HCT116 (cell line): ENCODE data around the gene CNTD1. TPM values are rescaled to one million over a fixed set of nuclear protein-coding genes. Genes with fewer than 3 reads are reported as not detected.

Experiments
- ATAC-seq: fragments of 200-7000 bp; cut with Tn5 transposase; 2 replicates; pipeline ENCODE4 v1.9.1; 2020; ENCODE audit warnings: mild to moderate bottlenecking, moderate library complexity
- BruUV-seq: library from RNA; stranded (reverse); fragments of 400-500 nt; replicated peaks from 2 replicates; lab custom pipeline; 2021; lab: Mats Ljungman, UMichigan
- CTCF ChIA-PET: fragments of 300-600 bp; sonication (Branson Sonifier 250); formaldehyde crosslinking; loops from one replicate; lab custom pipeline; 2021; ENCODE audit warnings: antibody characterized with exemption; lab: Charles Lee
- POLR2A ChIA-PET: fragments of 300-600, 350-600 bp; sonication (Branson Sonifier 250); formaldehyde crosslinking; loops from one replicate; lab custom pipeline; 2021; ENCODE audit warnings: antibody characterized with exemption; lab: Charles Lee
- RAD21 ChIA-PET, 2 experiments: fragments of 300-600 bp; sonication (Branson Sonifier 250); formaldehyde crosslinking; loops; one replicate each; lab custom pipeline; 2023; ENCODE audit warnings: low total read pairs in 2 of 2; ENCODE audit not compliant: uncharacterized antibody in 2 of 2, unreplicated experiment in 2 of 2, low non-redundant PET in 1 of 2; lab: Charles Lee
- DNase-seq: peaks from one replicate; pipeline ENCODE4 v3.0.0-alpha.2; 2010; ENCODE audit warnings: low read depth, low spot score
- H2AFZ ChIP-seq: fragments of 200-600 bp; shearing (Covaris generic), sonication (generic); 2 replicates; pipeline ENCODE4 v1.6.1; 2017; ENCODE audit warnings: low read depth, mixed run types, mixed read lengths, antibody characterized with exemption, low read length; ENCODE audit not compliant: poor library complexity, severe bottlenecking
- H3K27ac ChIP-seq: 2 replicates; pipeline ENCODE4 v1.5.1; 2012; ENCODE audit warnings: low read depth, low read length
- H3K27me3 ChIP-seq: fragments of 200-600 bp; sonication (generic); 2 replicates; pipeline ENCODE4 v1.6.1; 2016; ENCODE audit warnings: mixed run types, low read length, mixed read lengths; ENCODE audit not compliant: insufficient read depth
- H3K36me3 ChIP-seq, 2 experiments: fragments of 200-500 bp in 1 of 2; fragments of 200-600 bp in 1 of 2; sonication (Bioruptor generic) in 1 of 2; sonication (generic) in 1 of 2; 2 replicates each; pipeline versions ENCODE4 v1.5.1 to v1.6.1; 2014 to 2016; ENCODE audit warnings: low read length in 2 of 2, inconsistent platforms in 1 of 2, mixed read lengths in 1 of 2, mixed run types in 1 of 2; ENCODE audit not compliant: insufficient read depth in 2 of 2, control insufficient read depth in 1 of 2
- H3K4me1 ChIP-seq, 2 experiments: fragments of 200-600 bp in 1 of 2; sonication (generic) in 1 of 2; 2 replicates each; pipeline versions ENCODE4 v1.5.1 to v1.6.1; 2012 to 2017; ENCODE audit warnings: low read length in 2 of 2, inconsistent platforms in 1 of 2, mild to moderate bottlenecking in 1 of 2, mixed read lengths in 1 of 2, mixed run types in 1 of 2, moderate library complexity in 1 of 2; ENCODE audit not compliant: insufficient read depth in 2 of 2, control insufficient read depth in 1 of 2
- H3K4me2 ChIP-seq: fragments of 200-600 bp; sonication (generic); 2 replicates; pipeline ENCODE4 v1.6.1; 2017; ENCODE audit warnings: mixed run types, low read length, mixed read lengths
- H3K4me3 ChIP-seq, 2 experiments: fragments of 200-600 bp in 1 of 2; sonication (generic) in 1 of 2; replicated peaks in 1 of 2; 2 replicates each; pipeline ENCODE4 v1.5.1; 2011 to 2016; ENCODE audit warnings: low read length in 2 of 2, control low read depth in 1 of 2, low read depth in 1 of 2, mild to moderate bottlenecking in 1 of 2, mixed read lengths in 1 of 2, mixed run types in 1 of 2
- H3K79me2 ChIP-seq: fragments of 200-600 bp; sonication (generic); 2 replicates; pipeline ENCODE4 v1.6.1; 2017; ENCODE audit warnings: mild to moderate bottlenecking, mixed run types, low read length, moderate library complexity, mixed read lengths; ENCODE audit not compliant: insufficient read depth
- H3K9ac ChIP-seq: fragments of 200-600 bp; sonication (generic); 2 replicates; pipeline ENCODE4 v1.6.1; 2016; ENCODE audit warnings: low read length, mixed read lengths
- H3K9me2 ChIP-seq: fragments of 200-600 bp; sonication (generic), shearing (Covaris generic); 2 replicates; pipeline ENCODE4 v1.6.1; 2017; ENCODE audit warnings: mixed run types, mild to moderate bottlenecking, moderate library complexity; ENCODE audit not compliant: insufficient read depth
- H3K9me3 ChIP-seq, 2 experiments: fragments of 200-500 bp in 1 of 2; fragments of 200-600 bp in 1 of 2; sonication (Bioruptor generic) in 1 of 2; sonication (generic) in 1 of 2; 2 replicates each; pipeline ENCODE4 v1.6.1; 2014 to 2017; ENCODE audit warnings: low read length in 2 of 2, mixed read lengths in 2 of 2, inconsistent platforms in 1 of 2, low read depth in 1 of 2, mild to moderate bottlenecking in 1 of 2, mixed run types in 1 of 2, moderate library complexity in 1 of 2; ENCODE audit not compliant: control insufficient read depth in 1 of 2, insufficient read depth in 1 of 2
- H4K20me1 ChIP-seq: fragments of 200-600 bp; sonication (generic), shearing (Covaris generic); 2 replicates; pipeline ENCODE4 v1.6.1; 2017; ENCODE audit warnings: mixed run types, mild to moderate bottlenecking, moderate library complexity; ENCODE audit not compliant: insufficient read depth
- CBX3 ChIP-seq: IDR thresholded peaks from 2 replicates; pipeline ENCODE4 v1.6.1; 2012; ENCODE audit warnings: low read depth
- CEBPB ChIP-seq: IDR thresholded peaks from 2 replicates; pipeline ENCODE4 v1.6.1; 2012; ENCODE audit warnings: low read depth
- EGR1 ChIP-seq: IDR thresholded peaks from 2 replicates; pipeline ENCODE4 v1.6.1; 2012; ENCODE audit warnings: low read depth
- ELF1 ChIP-seq: IDR thresholded peaks from 2 replicates; pipeline ENCODE4 v1.6.1; 2012; ENCODE audit warnings: low read depth, borderline replicate concordance
- EZH2 ChIP-seq: fragments of 200-600 bp; sonication (generic); IDR thresholded peaks from 2 replicates; pipeline ENCODE4 v1.6.1; 2017; ENCODE audit warnings: antibody characterized with exemption, mixed run types
- EZH2phosphoT487 ChIP-seq: fragments of 200-600 bp; IDR thresholded peaks from 2 replicates; pipeline ENCODE4 v1.6.1; 2018; ENCODE audit warnings: antibody characterized with exemption, borderline replicate concordance
- POLR2AphosphoS5 ChIP-seq: IDR thresholded peaks from 2 replicates; pipeline ENCODE4 v1.6.1; 2011; ENCODE audit warnings: mild to moderate bottlenecking, low read depth, low read length, moderate library complexity
- SP1 ChIP-seq: IDR thresholded peaks from 2 replicates; pipeline ENCODE4 v1.6.1; 2012; ENCODE audit warnings: low read depth
- TCF7L2 ChIP-seq: IDR thresholded peaks from 2 replicates; pipeline ENCODE4 v1.7.0; 2011; ENCODE audit warnings: borderline replicate concordance, inconsistent platforms; ENCODE audit not compliant: insufficient read depth, insufficient read length; ENCODE audit errors: extremely low read depth
- YY1 ChIP-seq: IDR thresholded peaks from 2 replicates; pipeline ENCODE4 v1.6.1; 2011; ENCODE audit warnings: low read length, low read depth, moderate library complexity, mild to moderate bottlenecking; ENCODE audit not compliant: insufficient replicate concordance; ENCODE audit errors: extremely low read depth
- ZFX ChIP-seq: fragments of 450-650 bp; IDR thresholded peaks from 2 replicates; pipeline ENCODE4 v1.6.1; 2017
- ZNF274 ChIP-seq: fragments of 200-500 bp; sonication (Bioruptor generic); IDR thresholded peaks from 2 replicates; pipeline ENCODE4 v1.6.1; 2014; ENCODE audit warnings: mild to moderate bottlenecking, low read depth, low read length, inconsistent platforms
- intact Hi-C: fragments of 100-400 bp; cut with micrococcal nuclease; formaldehyde crosslinking; loops from 2 replicates; pipeline ENCODE4 v1.10.0; 2022
- total RNA-seq: library from RNA; stranded (reverse); gene quantifications from one replicate; pipeline ENCODE4 v1.2.1, GENCODE V29; 2021; ENCODE audit not compliant: unreplicated experiment
- TF ChIP-seq, protein P1 (sequence below): IDR thresholded peaks from 2 replicates; pipeline ENCODE4 v1.6.1; 2012
- TF ChIP-seq, protein P2 (sequence below), 3 experiments: fragments of 200-600 bp in 1 of 3; sonication (generic) in 1 of 3; IDR thresholded peaks in 2 of 3; conservative IDR thresholded peaks in 1 of 3; 2 replicates each; pipeline ENCODE4 v1.5.1; 2012 to 2017; ENCODE audit warnings: low read depth in 2 of 3, low read length in 2 of 3, antibody characterized with exemption in 1 of 3, borderline replicate concordance in 1 of 3, control low read depth in 1 of 3, mild to moderate bottlenecking in 1 of 3, mixed read lengths in 1 of 3, mixed run types in 1 of 3, moderate library complexity in 1 of 3; ENCODE audit not compliant: insufficient read depth in 1 of 3
- TF ChIP-seq, protein P3 (sequence below): IDR thresholded peaks from 2 replicates; pipeline ENCODE4 v1.6.1; 2012

CNTD1 gene
- total RNA-seq, 1 experiment from 2014 or later = not detected

DNA sequence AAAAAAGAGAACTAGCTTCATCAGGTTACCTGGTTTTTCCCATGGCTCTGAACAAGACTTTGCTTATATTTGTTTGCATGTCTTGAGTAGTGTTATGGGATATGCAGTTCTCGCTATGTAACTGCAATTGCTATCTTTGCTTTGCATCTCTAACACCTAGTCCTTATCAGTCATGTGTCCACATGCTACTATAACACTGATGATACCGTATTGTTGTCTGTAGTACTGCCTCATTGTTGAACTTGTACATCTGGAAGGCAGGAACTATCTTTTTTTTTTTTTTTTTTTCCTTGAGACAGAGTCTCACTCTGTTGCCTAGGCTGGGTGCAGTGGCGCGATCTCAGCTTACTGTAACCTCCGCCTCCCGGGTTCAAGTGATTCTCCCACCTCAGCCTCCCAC, 37.1 kb downstream of the CNTD1 start:
- Histone ChIP-seq H3K36me3 (peaks cover 25 to 44% of the 10 kb centered on the region in 2 experiments), H3K27ac (no peak overlapping the region), H2AFZ (no peak overlapping the region), H3K4me3 (no peak overlapping the region), H3K4me2 (no peak overlapping the region), H3K79me2 (peaks cover 60% of the 10 kb centered on the region), H3K9me2 (no peaks in the 10 kb centered on the region), H3K27me3 (no peaks in the 10 kb centered on the region), H3K9ac (no peak overlapping the region), H3K4me1 (peaks cover 12 to 19% of the 10 kb centered on the region in 2 experiments; a peak in 3 of 4 replicates), H4K20me1 (no peaks in the 10 kb centered on the region), H3K9me3 (no peaks in the 10 kb centered on the region)
- ChIA-PET CTCF (no interaction called here), RAD21 (no interaction called here)
- ATAC-seq = no peak
- no TSS peak for BruUV-seq
- DNase-seq = no peak
- intact Hi-C loops = no loop called here
- TF ChIP-seq EGR1 (no peak), ELF1 (no peak), CEBPB (no peak), ZFX (no peak), YY1 (no peak), TCF7L2 (no peak)
- TF ChIP-seq, all 23 proteins: peak for 0
- POLR2A ChIA-PET = no interaction called here

DNA sequence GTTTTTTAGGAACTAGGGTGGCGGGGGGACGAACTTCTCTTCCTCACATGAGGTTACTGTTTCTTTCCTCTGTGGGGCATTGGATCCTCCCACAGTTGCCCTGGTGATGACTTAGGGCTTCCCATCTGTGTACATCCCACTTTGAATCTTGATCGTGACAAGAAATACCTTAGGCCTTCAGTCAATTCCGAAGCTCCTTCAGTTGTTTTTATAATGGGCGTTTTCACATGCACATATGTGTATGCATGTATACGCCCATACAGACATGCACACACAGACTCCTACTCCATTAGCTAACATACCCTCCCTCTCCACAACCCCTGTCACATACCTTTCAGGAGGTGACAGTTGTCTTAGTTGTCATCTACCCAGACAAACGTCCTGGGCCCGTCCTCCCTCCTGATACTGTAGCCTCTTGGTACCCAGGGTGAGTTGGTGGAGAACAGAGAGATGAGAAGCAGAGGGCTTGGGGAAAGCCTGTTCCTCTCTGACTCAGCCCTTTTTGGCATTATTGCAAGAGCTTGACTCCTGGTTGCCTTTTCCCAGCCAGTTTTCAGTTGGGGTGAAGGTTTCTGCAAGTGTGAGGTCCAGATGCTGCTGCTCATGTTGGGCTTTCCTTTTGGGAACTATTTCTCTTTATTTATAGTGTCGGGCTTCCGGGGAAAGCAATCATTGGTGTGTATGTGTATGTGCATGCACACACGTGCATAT, 43.5 kb downstream of the CNTD1 start:
- Histone ChIP-seq H3K4me2 (no peak overlapping the region), H3K79me2 (peaks cover 26% of the 10 kb centered on the region), H4K20me1 (peaks cover 3% of the 10 kb centered on the region; the same call in 1 of the 2 replicates), H3K27ac (no peak overlapping the region), H2AFZ (no peak overlapping the region), H3K9ac (no peak overlapping the region), H3K4me1 (no peaks in the 10 kb centered on the region), H3K27me3 (no peaks in the 10 kb centered on the region), H3K36me3 (peaks cover 60 to 77% of the 10 kb centered on the region in 2 experiments), H3K9me2 (no peaks in the 10 kb centered on the region), H3K4me3 (no peak overlapping the region), H3K9me3 (no peaks in the 10 kb centered on the region)
- intact Hi-C loops = loop anchor here (2.0 kb wide), 1 partner anchor 87 kb away; no protein-coding TSS in a partner anchor
- CTCF ChIA-PET = interaction anchor here (1.5 to 2.6 kb wide), 2 partner anchors 9 to 264 kb away, joined by 3 to 9 read pairs; partner anchors contain the start of genes PSMC3IP and PSME3
- BruUV-seq = TSS peak; percentile 11
- no peak for ATAC-seq
- TF ChIP-seq CEBPB (no peak), TCF7L2 (no peak), EGR1 (no peak), CBX3 (no peak), EZH2phosphoT487 (no peak), POLR2AphosphoS5 (no peak), ZNF274 (no peak), EZH2 (no peak), ELF1 (no peak), SP1 (no peak)
- TF ChIP-seq, protein P1, sequence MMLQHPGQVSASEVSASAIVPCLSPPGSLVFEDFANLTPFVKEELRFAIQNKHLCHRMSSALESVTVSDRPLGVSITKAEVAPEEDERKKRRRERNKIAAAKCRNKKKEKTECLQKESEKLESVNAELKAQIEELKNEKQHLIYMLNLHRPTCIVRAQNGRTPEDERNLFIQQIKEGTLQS = no peak
- TF ChIP-seq, protein P2, sequence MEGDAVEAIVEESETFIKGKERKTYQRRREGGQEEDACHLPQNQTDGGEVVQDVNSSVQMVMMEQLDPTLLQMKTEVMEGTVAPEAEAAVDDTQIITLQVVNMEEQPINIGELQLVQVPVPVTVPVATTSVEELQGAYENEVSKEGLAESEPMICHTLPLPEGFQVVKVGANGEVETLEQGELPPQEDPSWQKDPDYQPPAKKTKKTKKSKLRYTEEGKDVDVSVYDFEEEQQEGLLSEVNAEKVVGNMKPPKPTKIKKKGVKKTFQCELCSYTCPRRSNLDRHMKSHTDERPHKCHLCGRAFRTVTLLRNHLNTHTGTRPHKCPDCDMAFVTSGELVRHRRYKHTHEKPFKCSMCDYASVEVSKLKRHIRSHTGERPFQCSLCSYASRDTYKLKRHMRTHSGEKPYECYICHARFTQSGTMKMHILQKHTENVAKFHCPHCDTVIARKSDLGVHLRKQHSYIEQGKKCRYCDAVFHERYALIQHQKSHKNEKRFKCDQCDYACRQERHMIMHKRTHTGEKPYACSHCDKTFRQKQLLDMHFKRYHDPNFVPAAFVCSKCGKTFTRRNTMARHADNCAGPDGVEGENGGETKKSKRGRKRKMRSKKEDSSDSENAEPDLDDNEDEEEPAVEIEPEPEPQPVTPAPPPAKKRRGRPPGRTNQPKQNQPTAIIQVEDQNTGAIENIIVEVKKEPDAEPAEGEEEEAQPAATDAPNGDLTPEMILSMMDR (IDR thresholded peaks at IDR 0.05 in 2 of 3, conservative IDR thresholded peaks at IDR 0.05 in 1 of 3; ENCODE audit: borderline replicate concordance in 1 of 3, insufficient read depth in 1 of 3, low read depth in 2 of 3, low read length in 2 of 3) = no peak
- TF ChIP-seq, protein P3, sequence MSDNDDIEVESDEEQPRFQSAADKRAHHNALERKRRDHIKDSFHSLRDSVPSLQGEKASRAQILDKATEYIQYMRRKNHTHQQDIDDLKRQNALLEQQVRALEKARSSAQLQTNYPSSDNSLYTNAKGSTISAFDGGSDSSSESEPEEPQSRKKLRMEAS = no peak
- DNase-seq = no peak
- POLR2A ChIA-PET = interaction anchor here (1.7 kb wide), 1 partner anchor 156 kb away, joined by 6 read pairs; the partner anchor contains the start of gene RPL27
- RAD21 ChIA-PET = interaction anchor here in 1 of 2 experiments (1.4 kb wide), 1 partner anchor 96 kb away, joined by 5 read pairs; no protein-coding TSS in a partner anchor
